Gastroesophageal sphincter (tissue), 4 donors: ENCODE results near the gene DCAKD. TPM values are rescaled to one million over a fixed set of nuclear protein-coding genes. Genes with fewer than 3 reads are reported as not detected.

Experiments
- ATAC-seq: fragments of 150-250 bp; one replicate; pipeline ENCODE4 v1.9.1; 2016; ENCODE audit warnings: mild to moderate bottlenecking, moderate library complexity
- H3K27ac ChIP-seq, 4 donors: fragments of 200-600 bp; sonication (generic) in 3 of 4; 1 replicate in 3 of 4; 2 replicates in 1 of 4; pipeline ENCODE4 v1.5.1; 2016 to 2019
- H3K27me3 ChIP-seq: fragments of 200-600 bp; sonication (generic); one replicate; pipeline ENCODE4 v1.5.1; 2019
- H3K36me3 ChIP-seq, 2 donors: fragments of 200-600 bp; sonication (generic); one replicate each; pipeline ENCODE4 v1.5.1; 2019; ENCODE audit warnings: control low read depth in 1 of 2
- H3K4me1 ChIP-seq, 3 donors: fragments of 200-600 bp; sonication (generic); 1 replicate in 2 of 3; 2 replicates in 1 of 3; pipeline ENCODE4 v1.5.1; 2016 to 2019; ENCODE audit warnings: control low read depth in 2 of 3
- H3K4me3 ChIP-seq, 2 donors: fragments of 200-600 bp; sonication (generic); one replicate each; pipeline ENCODE4 v1.5.1; 2019; ENCODE audit warnings: mild to moderate bottlenecking in 1 of 2, moderate library complexity in 1 of 2
- H3K9me3 ChIP-seq, 3 donors: fragments of 200-600 bp; sonication (generic); one replicate each; pipeline ENCODE4 v1.5.1; 2017 to 2019; ENCODE audit warnings: control low read depth in 2 of 3
- EP300 ChIP-seq: sonication (generic); formaldehyde crosslinking; IDR thresholded peaks from one replicate; pipeline ENCODE4 v1.6.1; 2017; ENCODE audit warnings: antibody characterized with exemption, mild to moderate bottlenecking
- POLR2A ChIP-seq, 2 donors: fragments of 450-650 bp; IDR thresholded peaks; one replicate each; pipeline ENCODE4 v1.6.1; 2017; ENCODE audit warnings: antibody characterized with exemption in 2 of 2, mild to moderate bottlenecking in 2 of 2, moderate library complexity in 1 of 2
- POLR2AphosphoS5 ChIP-seq: sonication (generic); formaldehyde crosslinking; IDR thresholded peaks from one replicate; pipeline ENCODE4 v1.6.1; 2017; ENCODE audit warnings: antibody characterized with exemption
- WGBS, 2 donors: methylation state at CpG; one replicate each; pipeline ENCODE4 v1.1.5; 2018; ENCODE audit warnings: low coverage in 1 of 2; 5-methylcytosine and 5-hydroxymethylcytosine counted together
- total RNA-seq, 4 donors: library from RNA; depleted of rRNA; stranded (reverse); fragments of >200 nt; gene quantifications; one replicate each; pipeline ENCODE4 v1.1.0, GENCODE V29; 2016
- TF ChIP-seq, protein P1 (sequence below), 4 experiments: fragments of 200-600 bp in 2 of 4; fragments of 450-650 bp in 2 of 4; sonication (generic) in 1 of 4; IDR thresholded peaks; one replicate each; pipeline ENCODE4 v1.5.1; 2017 to 2019; ENCODE audit warnings: antibody characterized with exemption in 4 of 4, mild to moderate bottlenecking in 2 of 4, moderate library complexity in 2 of 4

Gene DCAKD
- total RNA-seq, 4 donors from 2014 or later = 50.3 to 68.2 (median 58.0) TPM

- no peak overlapping the region for H3K4me3 ChIP-seq
- H3K9me3 ChIP-seq = no peaks in the 10 kb centered on the region
- H3K27ac ChIP-seq = no peak overlapping the region
- TF ChIP-seq, protein P1, sequence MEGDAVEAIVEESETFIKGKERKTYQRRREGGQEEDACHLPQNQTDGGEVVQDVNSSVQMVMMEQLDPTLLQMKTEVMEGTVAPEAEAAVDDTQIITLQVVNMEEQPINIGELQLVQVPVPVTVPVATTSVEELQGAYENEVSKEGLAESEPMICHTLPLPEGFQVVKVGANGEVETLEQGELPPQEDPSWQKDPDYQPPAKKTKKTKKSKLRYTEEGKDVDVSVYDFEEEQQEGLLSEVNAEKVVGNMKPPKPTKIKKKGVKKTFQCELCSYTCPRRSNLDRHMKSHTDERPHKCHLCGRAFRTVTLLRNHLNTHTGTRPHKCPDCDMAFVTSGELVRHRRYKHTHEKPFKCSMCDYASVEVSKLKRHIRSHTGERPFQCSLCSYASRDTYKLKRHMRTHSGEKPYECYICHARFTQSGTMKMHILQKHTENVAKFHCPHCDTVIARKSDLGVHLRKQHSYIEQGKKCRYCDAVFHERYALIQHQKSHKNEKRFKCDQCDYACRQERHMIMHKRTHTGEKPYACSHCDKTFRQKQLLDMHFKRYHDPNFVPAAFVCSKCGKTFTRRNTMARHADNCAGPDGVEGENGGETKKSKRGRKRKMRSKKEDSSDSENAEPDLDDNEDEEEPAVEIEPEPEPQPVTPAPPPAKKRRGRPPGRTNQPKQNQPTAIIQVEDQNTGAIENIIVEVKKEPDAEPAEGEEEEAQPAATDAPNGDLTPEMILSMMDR (IDR thresholded peaks at IDR 0.05) = no peak
- TF ChIP-seq POLR2A (IDR thresholded peaks at IDR 0.05) (no peak), EP300 (no peak), POLR2AphosphoS5 (no peak)
- H3K27me3 ChIP-seq = no peaks in the 10 kb centered on the region
- peaks cover 0 to 69% (median 19%) of the 10 kb centered on the region in 3 donors for H3K4me1 ChIP-seq
- no peak for ATAC-seq
- 87 to 92% methylated on average over 3 to 7 of the region's 9 CpGs for WGBS, 2 donors
- no peaks in the 10 kb centered on the region for H3K36me3 ChIP-seq
Measured at GRCh38 chr17:45046537-45047125, 4.8 kb downstream of the DCAKD start.

DNA sequence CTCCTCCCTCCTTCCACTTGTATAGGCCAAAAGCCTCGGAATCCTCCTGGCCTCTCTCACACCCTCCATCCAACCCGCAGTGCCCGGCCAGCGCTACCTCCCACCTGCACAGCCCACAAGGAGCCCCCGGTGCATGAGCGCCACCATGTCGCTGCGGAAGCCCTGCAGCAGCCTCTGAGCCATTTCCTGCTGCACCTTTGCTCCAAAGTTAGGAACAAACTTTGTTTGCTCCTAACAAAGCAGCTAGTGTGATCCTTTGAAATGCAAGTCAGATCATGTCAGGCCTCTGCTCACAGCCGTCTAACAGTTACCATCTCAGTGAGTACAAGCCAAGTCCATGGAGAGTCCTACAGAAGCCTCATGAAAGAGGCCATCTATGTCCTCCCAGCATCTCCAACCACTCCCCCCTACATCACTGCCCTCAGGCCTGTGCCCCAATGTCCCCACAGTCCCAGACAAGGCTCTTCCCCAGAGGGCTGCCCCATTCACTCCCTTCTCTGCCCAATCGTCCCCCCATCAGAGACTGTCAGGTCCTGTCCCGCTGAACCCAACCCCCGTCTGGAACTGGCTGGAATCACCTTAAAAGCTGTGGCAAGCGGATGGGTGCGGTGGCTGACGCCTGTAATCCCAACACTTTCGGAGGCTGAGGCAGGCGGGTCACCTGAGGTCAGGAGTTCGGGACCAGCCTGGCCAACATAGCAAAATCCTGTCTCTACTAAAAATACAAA lies 7.5 kb downstream of the DCAKD start:
- no peak for ATAC-seq
- no peaks in the 10 kb centered on the region for H3K36me3 ChIP-seq
- WGBS, 2 donors = 60 to 70% methylated on average over 1 to 9 of the region's 18 CpGs
- peaks cover 0 to 76% (median 29%) of the 10 kb centered on the region in 3 donors for H3K4me1 ChIP-seq
- no peaks in the 10 kb centered on the region for H3K27me3 ChIP-seq
- H3K9me3 ChIP-seq = no peaks in the 10 kb centered on the region
- H3K27ac ChIP-seq = peak overlapping the region in 3 of 4 donors; percentile 4 to 64 (median 45)
- no peak overlapping the region for H3K4me3 ChIP-seq
- TF ChIP-seq, protein P1 (IDR thresholded peaks at IDR 0.05) = no peak
- TF ChIP-seq POLR2AphosphoS5 (no peak), POLR2A (IDR thresholded peaks at IDR 0.05) (no peak), EP300 (no peak)

DNA sequence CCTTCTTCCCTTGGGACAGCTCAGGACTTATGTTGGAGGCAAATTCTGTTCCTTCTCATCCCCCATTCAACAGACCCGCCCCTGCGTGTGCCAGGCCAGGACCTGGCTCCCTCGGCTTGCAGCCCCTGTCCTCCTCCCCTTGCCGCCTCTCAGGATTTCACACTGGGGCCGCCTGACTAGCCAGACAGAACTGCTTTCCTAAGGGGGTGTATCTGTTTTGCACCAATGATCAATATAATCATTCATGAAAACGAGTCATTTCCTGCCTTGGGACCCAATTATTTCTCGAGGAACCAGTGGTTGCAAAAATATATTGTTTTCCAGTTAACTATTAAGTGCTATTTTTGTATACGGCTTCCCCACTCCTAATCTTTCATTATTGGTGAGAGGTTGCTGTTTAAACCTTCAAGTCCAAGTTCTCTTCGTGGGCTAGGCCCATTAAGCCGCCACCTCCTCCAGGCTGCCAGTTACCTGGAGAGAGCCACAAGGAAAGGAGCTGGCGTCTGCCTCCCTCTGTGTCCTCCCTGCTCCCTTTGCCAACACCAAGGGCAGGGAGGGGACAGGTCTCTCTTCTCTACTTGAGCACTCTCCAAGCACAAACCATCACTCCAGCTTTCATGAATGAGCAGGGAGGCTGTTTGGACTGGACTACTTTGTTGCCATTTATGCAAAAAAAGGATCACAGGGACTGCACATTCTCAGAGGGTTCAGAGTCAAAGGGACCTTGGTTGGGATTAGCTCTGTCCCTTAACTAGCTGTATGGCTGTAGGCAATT lies 8.9 kb downstream of the DCAKD start:
- Histone ChIP-seq H3K36me3 (no peaks in the 10 kb centered on the region), H3K4me3 (no peak overlapping the region), H3K27ac (peak overlapping the region in 2 of 4 donors; percentile 11 to 45), H3K27me3 (no peaks in the 10 kb centered on the region), H3K4me1 (peaks cover 0 to 78% (median 30%) of the 10 kb centered on the region in 3 donors), H3K9me3 (no peaks in the 10 kb centered on the region)
- 63 to 97% methylated on average over 5 of the region's 11 CpGs for WGBS, 2 donors
- ATAC-seq = no peak
- TF ChIP-seq EP300 (no peak), POLR2A (IDR thresholded peaks at IDR 0.05) (no peak), POLR2AphosphoS5 (no peak)
- TF ChIP-seq, protein P1 (IDR thresholded peaks at IDR 0.05) = no peak

GRCh38 chr17:45040459-45040858 lies 11.0 kb downstream of the DCAKD start:
- 17 to 60% methylated on average over 3 of the region's 4 CpGs for WGBS, 2 donors
- Histone ChIP-seq H3K27ac (peak overlapping the region in 3 of 4 donors; percentile 50 to 63 (median 60)), H3K36me3 (peaks cover 0 to 5% of the 10 kb centered on the region in 2 donors), H3K4me3 (no peak overlapping the region), H3K9me3 (no peaks in the 10 kb centered on the region), H3K4me1 (peaks cover 0 to 77% (median 30%) of the 10 kb centered on the region in 3 donors), H3K27me3 (no peaks in the 10 kb centered on the region)
- TF ChIP-seq POLR2A (IDR thresholded peaks at IDR 0.05) = no peak
- ATAC-seq = no peak
